ENCODE data around the gene LGI2.

The LGI2 gene

DNA sequence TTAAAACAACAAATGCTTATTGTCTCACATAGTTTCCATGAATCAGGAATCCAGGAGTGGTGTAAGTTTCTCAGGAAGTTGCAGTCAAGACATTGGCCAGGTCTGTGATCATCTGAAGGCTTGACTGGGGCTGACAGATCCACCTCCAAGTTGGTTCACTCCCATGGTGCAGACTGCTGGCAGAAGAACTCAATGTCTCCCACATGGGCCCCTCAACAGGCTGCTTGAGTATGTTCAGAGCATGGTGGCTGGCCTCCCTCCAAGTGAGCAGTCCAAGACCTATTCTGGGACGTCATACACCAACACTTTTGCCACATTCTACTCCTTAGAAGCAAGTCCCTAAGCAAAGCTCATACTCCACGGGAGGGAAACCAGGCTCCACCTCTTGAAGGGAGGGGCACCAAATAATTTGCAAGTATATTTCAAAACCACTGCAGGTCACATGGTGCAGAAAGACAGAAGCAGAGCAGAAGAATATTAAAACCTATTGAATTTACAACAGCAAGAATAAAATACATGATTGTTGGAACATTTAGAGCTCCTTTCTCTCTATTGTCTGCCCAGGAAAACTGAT is 35.3 kb downstream of the LGI2 start:
- Mint-ChIP-seq H3K36me3 (ENCODE audit: low read depth) (no peaks in the 10 kb centered on the region), H3K27me3 (peaks cover 12% of the 10 kb centered on the region), H3K4me1 (ENCODE audit: low read depth) (peaks cover 16% of the 10 kb centered on the region), H3K9me3 (peaks cover 9% of the 10 kb centered on the region), H3K27ac (no peak overlapping the region), H3K4me3 (no peak overlapping the region)
- intact Hi-C loops (cut with micrococcal nuclease), result no loop called here

DNA sequence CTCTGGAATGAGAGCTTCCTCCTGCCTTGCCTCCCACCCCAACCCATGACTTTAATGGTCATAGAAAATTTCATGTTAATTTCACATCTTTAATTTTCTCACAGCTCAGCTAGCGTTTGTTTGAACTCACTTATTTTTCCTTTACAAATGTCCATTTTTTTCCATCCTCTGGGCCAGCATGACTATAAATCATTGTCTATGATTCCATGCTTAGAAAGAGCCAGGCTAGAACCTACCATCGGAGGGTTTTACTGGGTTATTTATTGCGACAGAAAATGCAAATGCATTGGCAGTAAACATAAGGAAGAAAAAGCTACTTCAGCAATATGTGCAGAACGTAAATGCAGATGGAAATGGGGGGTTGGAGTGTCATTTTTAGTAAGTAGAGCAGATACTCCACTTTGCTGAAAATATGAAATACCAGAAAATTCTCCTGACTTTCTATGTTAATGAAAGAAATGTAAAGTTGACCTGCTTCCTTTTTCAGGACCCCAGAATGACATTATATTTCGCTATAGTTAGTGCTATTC is 37.1 kb downstream of the LGI2 start:
- Mint-ChIP-seq H3K36me3 (ENCODE audit: low read depth) (no peaks in the 10 kb centered on the region), H3K9me3 (peaks cover 9% of the 10 kb centered on the region), H3K27ac (no peak overlapping the region), H3K4me3 (no peak overlapping the region), H3K27me3 (peaks cover 8% of the 10 kb centered on the region), H3K4me1 (ENCODE audit: low read depth) (peaks cover 6% of the 10 kb centered on the region)
- intact Hi-C loops (cut with micrococcal nuclease), result no loop called here

DNA sequence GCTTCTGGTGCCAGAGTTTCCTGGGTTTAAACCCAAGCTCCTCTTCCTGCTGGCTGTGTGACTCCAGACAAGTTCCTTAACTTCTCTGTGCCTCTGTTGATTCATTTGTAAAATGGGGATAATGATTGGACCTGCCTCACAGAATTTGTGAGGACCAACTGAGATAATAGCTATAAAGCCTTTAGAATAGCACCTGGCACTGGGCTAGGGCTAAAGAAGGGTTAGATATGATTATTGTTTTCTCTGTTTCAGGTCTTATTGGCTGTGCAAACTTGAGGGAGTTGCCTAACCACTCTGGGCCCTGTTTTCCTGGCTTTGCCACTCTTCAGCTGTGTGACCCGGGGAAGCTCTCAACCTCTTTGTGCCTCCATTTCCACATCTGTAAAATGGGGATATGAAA is 37.8 kb downstream of the LGI2 start:
- peaks cover 6% of the 10 kb centered on the region for H3K4me1 Mint-ChIP-seq (ENCODE audit: low read depth)
- no peak overlapping the region for H3K4me3 Mint-ChIP-seq
- no peaks in the 10 kb centered on the region for H3K36me3 Mint-ChIP-seq (ENCODE audit: low read depth)
- intact Hi-C loops (cut with micrococcal nuclease), result no loop called here
- no peak overlapping the region for H3K27ac Mint-ChIP-seq
- peaks cover 9% of the 10 kb centered on the region for H3K9me3 Mint-ChIP-seq
- H3K27me3 Mint-ChIP-seq, result peaks cover 8% of the 10 kb centered on the region

DNA sequence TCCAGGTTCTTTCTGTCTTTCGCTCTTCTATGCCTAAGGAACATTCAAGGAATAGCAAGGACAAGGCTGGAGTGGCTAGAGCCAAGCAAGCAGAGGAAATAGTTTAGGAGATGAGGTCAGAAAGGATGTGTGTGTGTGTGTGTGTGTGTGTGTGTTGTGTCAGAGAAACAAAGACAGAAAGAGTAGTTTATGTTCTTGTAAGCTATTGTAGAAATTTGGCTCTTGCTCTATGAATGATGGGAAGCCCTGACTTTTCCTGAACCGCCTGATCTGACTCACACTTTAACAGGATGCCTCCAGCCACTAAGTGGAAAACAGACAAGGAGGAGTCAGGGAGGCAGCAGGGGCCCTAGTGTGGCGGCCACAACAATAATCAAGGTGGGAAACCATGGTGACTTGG is 39.7 kb downstream of the LGI2 start:
- Mint-ChIP-seq H3K36me3 (ENCODE audit: low read depth) (no peaks in the 10 kb centered on the region), H3K4me1 (ENCODE audit: low read depth) (peaks cover 6% of the 10 kb centered on the region), H3K9me3 (peaks cover 9% of the 10 kb centered on the region), H3K4me3 (no peak overlapping the region), H3K27ac (no peak overlapping the region), H3K27me3 (peaks cover 8% of the 10 kb centered on the region)
- intact Hi-C loops (cut with micrococcal nuclease), result no loop called here

GRCh38 chr4:24989327-24989726 is 41.4 kb downstream of the LGI2 start:
- Mint-ChIP-seq H3K36me3 (ENCODE audit: low read depth) (no peaks in the 10 kb centered on the region), H3K4me1 (ENCODE audit: low read depth) (no peaks in the 10 kb centered on the region), H3K9me3 (peaks cover 9% of the 10 kb centered on the region), H3K27me3 (peaks cover 8% of the 10 kb centered on the region), H3K27ac (no peak overlapping the region), H3K4me3 (no peak overlapping the region)
- intact Hi-C loops (cut with micrococcal nuclease), result loop anchor here (10.0 kb wide), 3 partner anchors 165 to 305 kb away; partner anchors contain the start of gene SOD3

DNA sequence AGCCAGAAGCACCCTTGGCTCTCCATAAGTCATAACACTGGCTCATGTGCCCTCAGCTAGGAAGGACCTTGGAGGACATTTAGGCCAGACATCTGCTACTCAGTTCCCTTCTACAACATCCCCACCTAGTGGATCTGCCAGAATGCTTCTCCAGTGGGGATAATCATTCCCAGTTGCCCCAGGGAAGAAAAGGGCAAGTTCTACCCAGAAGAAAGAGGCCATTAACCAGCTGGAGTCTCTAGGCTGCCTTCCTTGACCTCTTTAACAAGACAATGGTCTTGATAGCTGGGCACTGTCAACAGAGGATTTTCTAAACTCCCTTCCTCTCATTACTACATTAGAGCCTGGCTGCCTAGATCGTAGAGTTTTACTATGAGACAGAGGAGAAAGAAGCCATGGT is 42.0 kb downstream of the LGI2 start:
- Mint-ChIP-seq H3K4me3 (no peak overlapping the region), H3K27ac (no peak overlapping the region), H3K36me3 (ENCODE audit: low read depth) (no peaks in the 10 kb centered on the region), H3K27me3 (peaks cover 8% of the 10 kb centered on the region), H3K4me1 (ENCODE audit: low read depth) (no peaks in the 10 kb centered on the region), H3K9me3 (peaks cover 9% of the 10 kb centered on the region)
- intact Hi-C loops (cut with micrococcal nuclease), result loop anchor here (1.0 to 10.0 kb wide), 4 partner anchors 166 to 500 kb away; partner anchors contain the start of gene SOD3

GRCh38 chr4:24984602-24985532 is 45.9 kb downstream of the LGI2 start:
- no peak overlapping the region for H3K27ac Mint-ChIP-seq
- no peaks in the 10 kb centered on the region for H3K36me3 Mint-ChIP-seq (ENCODE audit: low read depth)
- H3K9me3 Mint-ChIP-seq, result no peaks in the 10 kb centered on the region
- H3K27me3 Mint-ChIP-seq, result peaks cover 3% of the 10 kb centered on the region
- no peak overlapping the region for H3K4me3 Mint-ChIP-seq
- intact Hi-C loops (cut with micrococcal nuclease), result loop anchor here (10.0 kb wide), 3 partner anchors 170 to 300 kb away; partner anchors contain the start of gene SOD3
- H3K4me1 Mint-ChIP-seq (ENCODE audit: low read depth), result no peaks in the 10 kb centered on the region

DNA sequence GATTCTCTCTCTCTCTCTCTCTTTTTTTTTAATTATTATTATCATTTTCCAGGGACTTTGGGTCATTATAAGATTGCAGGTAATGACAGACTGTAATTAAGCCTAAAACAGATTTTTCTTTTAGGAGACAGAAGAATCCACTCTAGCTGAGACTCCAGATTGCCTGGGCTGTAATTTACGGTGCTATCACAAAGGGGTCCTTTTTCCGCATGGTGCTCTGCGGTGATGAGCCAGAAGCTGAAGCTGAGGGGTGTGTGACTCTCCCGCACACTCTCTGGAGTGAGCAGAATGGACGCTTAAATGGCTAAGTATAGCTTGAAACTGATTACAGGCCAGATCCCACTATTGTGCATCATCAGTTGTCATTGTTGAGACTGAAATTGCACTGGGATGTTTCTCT is 50.0 kb downstream of the LGI2 start:
- intact Hi-C loops (cut with micrococcal nuclease), result loop anchor here (2.0 to 10.0 kb wide), 4 partner anchors 68 to 296 kb away; partner anchors contain the start of genes CCDC149 and SOD3
- Mint-ChIP-seq H3K4me1 (ENCODE audit: low read depth) (peaks cover 36% of the 10 kb centered on the region), H3K27me3 (no peaks in the 10 kb centered on the region), H3K36me3 (ENCODE audit: low read depth) (no peaks in the 10 kb centered on the region), H3K9me3 (no peaks in the 10 kb centered on the region), H3K4me3 (no peak overlapping the region), H3K27ac (no peak overlapping the region)

DNA sequence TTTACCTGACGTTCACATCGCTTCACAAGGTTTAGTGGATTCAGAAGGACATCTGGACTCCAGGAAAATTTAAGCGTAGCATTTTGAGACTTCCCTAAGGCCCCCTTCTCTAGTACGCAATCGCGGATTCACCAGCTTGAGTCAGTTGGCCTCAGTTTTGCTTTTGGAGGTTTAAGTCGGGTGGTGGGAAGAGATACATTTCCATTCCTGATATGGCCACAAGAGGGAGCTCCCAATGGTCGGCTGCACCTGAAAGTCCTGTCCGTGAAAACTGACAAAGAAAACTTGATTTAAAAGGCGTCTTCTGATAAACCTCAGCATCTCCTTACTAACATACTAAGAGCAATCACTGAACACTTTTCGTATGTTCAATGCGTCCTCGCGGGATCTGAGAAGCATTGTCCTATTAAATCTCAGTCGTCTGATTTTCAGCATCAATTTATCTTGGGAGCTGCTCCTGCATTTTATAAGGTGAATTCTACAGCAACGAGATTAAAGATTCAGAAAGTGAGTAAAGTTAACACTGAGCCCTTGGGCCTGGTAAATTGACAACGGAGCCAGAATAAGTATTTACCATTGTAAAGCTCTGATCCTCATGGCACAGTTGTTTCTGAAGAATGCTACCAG is 50.6 kb downstream of the LGI2 start:
- peak overlapping the region; percentile 83 for H3K27ac Mint-ChIP-seq
- peaks cover 41% of the 10 kb centered on the region for H3K4me1 Mint-ChIP-seq (ENCODE audit: low read depth)
- no peaks in the 10 kb centered on the region for H3K27me3 Mint-ChIP-seq
- H3K4me3 Mint-ChIP-seq, result peak overlapping the region; percentile 40
- intact Hi-C loops (cut with micrococcal nuclease), result loop anchor here (2.0 to 10.0 kb wide), 4 partner anchors 67 to 295 kb away; partner anchors contain the start of genes CCDC149 and SOD3
- H3K9me3 Mint-ChIP-seq, result no peaks in the 10 kb centered on the region
- H3K36me3 Mint-ChIP-seq (ENCODE audit: low read depth), result no peaks in the 10 kb centered on the region

GRCh38 chr4:24979554-24979953 is 51.2 kb downstream of the LGI2 start:
- intact Hi-C loops (cut with micrococcal nuclease), result loop anchor here (5.0 kb wide), 1 partner anchor 397 kb away; the partner anchor contains the start of gene DHX15
- Mint-ChIP-seq H3K9me3 (no peaks in the 10 kb centered on the region), H3K27ac (peak overlapping the region; percentile 83), H3K4me1 (ENCODE audit: low read depth) (peaks cover 47% of the 10 kb centered on the region), H3K27me3 (no peaks in the 10 kb centered on the region), H3K36me3 (ENCODE audit: low read depth) (no peaks in the 10 kb centered on the region), H3K4me3 (peak overlapping the region; percentile 49)

DNA sequence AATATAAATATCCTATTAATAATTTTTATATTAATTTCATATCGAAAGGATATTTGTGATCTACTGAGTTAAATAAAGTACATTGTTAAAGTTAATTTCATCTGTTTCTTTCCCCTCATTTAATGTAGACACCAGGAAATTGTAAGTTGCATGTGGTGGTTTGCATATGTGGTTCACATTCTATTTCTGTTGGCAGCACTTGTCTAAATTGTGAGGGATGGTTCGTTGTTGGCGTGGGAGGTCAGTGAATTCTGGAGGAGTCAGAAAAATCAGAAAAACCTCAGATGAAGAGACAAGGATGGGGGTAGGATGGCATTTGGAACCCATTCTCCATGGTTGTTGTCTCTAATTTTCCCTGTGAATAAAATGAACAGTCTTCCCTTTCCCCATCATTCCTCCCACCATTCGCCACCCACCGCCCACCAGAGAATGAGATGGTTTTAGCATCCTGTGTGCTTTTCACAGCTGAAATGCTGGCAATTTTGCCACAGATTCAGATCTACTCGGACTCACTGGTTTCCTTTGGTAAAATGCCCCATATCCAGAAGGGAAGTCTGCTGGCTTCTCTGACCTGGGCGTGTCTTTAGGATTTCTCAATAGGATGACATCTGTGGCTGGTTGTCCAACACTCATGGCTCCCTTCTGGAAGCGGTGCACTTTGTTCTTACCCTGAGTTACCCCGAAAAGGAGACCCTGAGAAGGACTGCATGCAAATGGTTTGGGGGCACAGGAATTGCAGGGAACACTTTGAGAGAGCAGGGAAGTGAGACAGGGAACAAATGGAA is 52.3 kb downstream of the LGI2 start:
- H3K4me3 Mint-ChIP-seq, result peak overlapping the region; percentile 44
- no peaks in the 10 kb centered on the region for H3K27me3 Mint-ChIP-seq
- peak overlapping the region; percentile 83 for H3K27ac Mint-ChIP-seq
- no peaks in the 10 kb centered on the region for H3K9me3 Mint-ChIP-seq
- peaks cover 58% of the 10 kb centered on the region for H3K4me1 Mint-ChIP-seq (ENCODE audit: low read depth)
- H3K36me3 Mint-ChIP-seq (ENCODE audit: low read depth), result no peaks in the 10 kb centered on the region
- intact Hi-C loops (cut with micrococcal nuclease), result loop anchor here (5.0 kb wide), 1 partner anchor 396 kb away; the partner anchor contains the start of gene DHX15

- Mint-ChIP-seq H3K27me3 (no peaks in the 10 kb centered on the region), H3K36me3 (ENCODE audit: low read depth) (no peaks in the 10 kb centered on the region), H3K9me3 (no peaks in the 10 kb centered on the region), H3K27ac (peak overlapping the region; percentile 89), H3K4me1 (ENCODE audit: low read depth) (peaks cover 83% of the 10 kb centered on the region), H3K4me3 (peak overlapping the region; percentile 17)
- intact Hi-C loops (cut with micrococcal nuclease), result loop anchor here (5.0 kb wide), 1 partner anchor 393 kb away; the partner anchor contains the start of gene DHX15
Measured at GRCh38 chr4:24975510-24975909, 55.2 kb downstream of the LGI2 start.

Measured in dendritic cell treated with granulocyte-macrophage colony-stimulating factor and Interleukin-4, amounts not matched to agents 40 ng/mL and 50 ng/mL, for 4 days (primary cell).